Common myeloid progenitor, CD34-positive (primary cell): Measurements from ENCODE around the gene TCF12.

ENCODE experiments used
- CTCF ChIA-PET: fragments of 350-600 bp; sonication (Branson Sonifier 250); formaldehyde crosslinking; loops from one replicate; lab custom pipeline; 2021; ENCODE audit warnings: antibody characterized with exemption; lab: Charles Lee
- POLR2A ChIA-PET: fragments of 350-600 bp; sonication (Branson Sonifier 250); formaldehyde crosslinking; loops from one replicate; lab custom pipeline; 2021; ENCODE audit warnings: antibody characterized with exemption; lab: Charles Lee
- DNase-seq, 3 donors: peaks; one replicate each; pipeline versions ENCODE4 v3.0.0 to v3.0.0-alpha.2; 2013
- H3K27ac ChIP-seq, 2 experiments: 1 replicate in 1 of 2; 2 replicates in 1 of 2; pipeline ENCODE4 v1.7.0; 2013; ENCODE audit warnings: inconsistent platforms in 2 of 2, low read length in 2 of 2, mild to moderate bottlenecking in 2 of 2, low read depth in 1 of 2, moderate library complexity in 1 of 2; ENCODE audit not compliant: severe bottlenecking in 2 of 2, insufficient read depth in 1 of 2, poor library complexity in 1 of 2
- H3K27me3 ChIP-seq, 5 experiments: replicated peaks in 2 of 5; 1 replicate in 3 of 5; 2 replicates in 2 of 5; pipeline versions ENCODE4 v1.6.1 to v1.7.0; 2013; ENCODE audit warnings: low read length in 4 of 5, mild to moderate bottlenecking in 2 of 5, moderate library complexity in 2 of 5, inconsistent platforms in 1 of 5; ENCODE audit not compliant: insufficient read depth in 5 of 5, control insufficient read depth in 4 of 5
- H3K36me3 ChIP-seq, 4 experiments: 1 replicate in 2 of 4; 2 replicates in 2 of 4; pipeline versions ENCODE4 v1.6.1 to v1.7.0; 2013; ENCODE audit warnings: low read length in 3 of 4, control low read depth in 1 of 4, mild to moderate bottlenecking in 1 of 4; ENCODE audit not compliant: control insufficient read depth in 4 of 4, insufficient read depth in 4 of 4
- H3K4me1 ChIP-seq, 4 experiments: 1 replicate in 3 of 4; 2 replicates in 1 of 4; pipeline versions ENCODE4 v1.6.1 to v1.7.1; 2013; ENCODE audit warnings: low read length in 3 of 4, mild to moderate bottlenecking in 3 of 4, control low read depth in 1 of 4, inconsistent platforms in 1 of 4, moderate library complexity in 1 of 4; ENCODE audit not compliant: control insufficient read depth in 4 of 4, insufficient read depth in 4 of 4; ENCODE audit errors: control extremely low read depth in 1 of 4
- H3K4me3 ChIP-seq, 7 experiments: 1 replicate in 4 of 7; 2 replicates in 3 of 7; pipeline versions ENCODE4 v1.5.1 to v1.7.0; 2013; ENCODE audit warnings: mild to moderate bottlenecking in 7 of 7, low read length in 6 of 7, moderate library complexity in 6 of 7, inconsistent platforms in 2 of 7, low read depth in 2 of 7, control low read depth in 1 of 7; ENCODE audit not compliant: insufficient read depth in 4 of 7, control insufficient read depth in 1 of 7; ENCODE audit errors: extremely low read depth in 1 of 7
- H3K9me3 ChIP-seq, 5 experiments: 1 replicate in 4 of 5; 2 replicates in 1 of 5; pipeline versions ENCODE4 v1.6.1 to v1.7.1; 2013; ENCODE audit warnings: low read length in 4 of 5, mild to moderate bottlenecking in 2 of 5, inconsistent platforms in 1 of 5, low read depth in 1 of 5, moderate library complexity in 1 of 5; ENCODE audit not compliant: control insufficient read depth in 4 of 5, insufficient read depth in 2 of 5; ENCODE audit errors: control extremely low read depth in 1 of 5
- WGBS: methylation state at CpG from one replicate; pipeline ENCODE4 v1.1.5; 2013; ENCODE audit not compliant: insufficient coverage; 5-methylcytosine and 5-hydroxymethylcytosine counted together

Gene TCF12

GRCh38 chr15:57288926-57289580, 370.6 kb downstream of the TCF12 start:
- Histone ChIP-seq H3K27me3 (no peaks in the 10 kb centered on the region), H3K27ac (no peak overlapping the region), H3K36me3 (peaks cover 5 to 44% (median 30%) of the 10 kb centered on the region in 4 experiments), H3K4me3 (no peak overlapping the region), H3K4me1 (peaks cover under 1 to 17% (median 7%) of the 10 kb centered on the region in 4 experiments), H3K9me3 (peaks cover 0 to 13% (median 3%) of the 10 kb centered on the region in 5 experiments)
- CTCF ChIA-PET = interaction anchor here (1.2 to 2.5 kb wide), 2 partner anchors 8 to 18 kb away, joined by 3 to 7 read pairs; no protein-coding TSS in a partner anchor
- DNase-seq = no peak
- WGBS = 50% methylated on average over 2 of the region's 5 CpGs
- POLR2A ChIA-PET = no interaction called here

GRCh38 chr15:57290187-57290586, 371.7 kb downstream of the TCF12 start:
- Histone ChIP-seq H3K27ac (no peak overlapping the region), H3K36me3 (peaks cover 5 to 44% (median 30%) of the 10 kb centered on the region in 4 experiments), H3K4me1 (peaks cover 0 to 8% (median 0%) of the 10 kb centered on the region in 4 experiments), H3K4me3 (no peak overlapping the region), H3K9me3 (peaks cover 0 to 13% (median 3%) of the 10 kb centered on the region in 5 experiments), H3K27me3 (no peaks in the 10 kb centered on the region)
- no peak for DNase-seq
- ChIA-PET CTCF (interaction anchor here (0.6 to 1.4 kb wide), 2 partner anchors 16 to 27 kb away, joined by 3 to 5 read pairs; no protein-coding TSS in a partner anchor), POLR2A (interaction anchor here (0.7 kb wide), 1 partner anchor 885 kb away, joined by 3 read pairs; no protein-coding TSS in a partner anchor)
- 94% methylated on average over 2 of the region's 2 CpGs for WGBS

DNA sequence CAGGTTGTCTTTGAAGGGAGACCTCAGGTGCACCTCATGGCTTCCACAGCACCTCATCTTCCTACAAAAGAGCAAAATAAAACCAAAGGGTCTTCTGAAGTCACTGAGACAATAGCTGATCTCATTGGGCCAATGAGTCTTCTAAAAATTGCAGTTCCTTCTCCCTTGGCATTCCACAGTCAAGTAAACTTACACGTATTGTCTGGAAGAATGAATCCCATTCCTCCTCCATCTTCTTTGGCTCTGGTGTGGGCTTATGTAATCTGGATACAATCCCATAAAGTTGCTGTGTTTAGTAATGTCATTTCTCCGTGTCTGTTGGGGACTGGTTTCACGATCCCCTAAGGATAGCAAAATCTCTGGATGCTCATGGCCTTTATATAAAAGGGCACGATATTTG, 372.4 kb downstream of the TCF12 start:
- Histone ChIP-seq H3K36me3 (peaks cover 5 to 38% (median 26%) of the 10 kb centered on the region in 4 experiments), H3K4me3 (no peak overlapping the region), H3K27me3 (no peaks in the 10 kb centered on the region), H3K27ac (no peak overlapping the region), H3K4me1 (peaks cover 0 to 3% (median 0%) of the 10 kb centered on the region in 4 experiments), H3K9me3 (peaks cover 0 to 13% (median 3%) of the 10 kb centered on the region in 5 experiments)
- POLR2A ChIA-PET = no interaction called here
- WGBS = 90% methylated on average over 2 of the region's 4 CpGs
- CTCF ChIA-PET = interaction anchor here (1.0 to 1.4 kb wide), 2 partner anchors 16 to 27 kb away, joined by 3 to 5 read pairs; no protein-coding TSS in a partner anchor
- no peak for DNase-seq

- Histone ChIP-seq H3K36me3 (peaks cover 0 to 4% (median 2%) of the 10 kb centered on the region in 4 experiments), H3K4me3 (no peak overlapping the region), H3K4me1 (peaks cover 0 to 41% (median 10%) of the 10 kb centered on the region in 4 experiments), H3K27ac (no peak overlapping the region), H3K9me3 (peaks cover 0 to 2% (median 0%) of the 10 kb centered on the region in 5 experiments), H3K27me3 (no peaks in the 10 kb centered on the region)
- WGBS = 93% methylated on average over 8 of the region's 9 CpGs
- ChIA-PET CTCF (interaction anchor here (0.9 to 3.8 kb wide), 3 partner anchors 8 to 79 kb away, joined by 3 to 19 read pairs (median 3); no protein-coding TSS in a partner anchor), POLR2A (no interaction called here)
- DNase-seq = no peak
These were observed 378.2 kb downstream of the TCF12 start for GRCh38 chr15:57296473-57297162.

GRCh38 chr15:57297163-57297593, 378.7 kb downstream of the TCF12 start:
- no peak overlapping the region for H3K27ac ChIP-seq

GRCh38 chr15:57297630-57298029, 379.2 kb downstream of the TCF12 start:
- 91% methylated on average over 5 of the region's 6 CpGs for WGBS
- peaks cover 0 to 42% (median 10%) of the 10 kb centered on the region in 4 experiments for H3K4me1 ChIP-seq
- no peak for DNase-seq
- no peaks in the 10 kb centered on the region for H3K9me3 ChIP-seq
- CTCF ChIA-PET = interaction anchor here (0.9 to 3.8 kb wide), 3 partner anchors 9 to 80 kb away, joined by 3 to 19 read pairs (median 3); no protein-coding TSS in a partner anchor
- POLR2A ChIA-PET = no interaction called here
- H3K4me3 ChIP-seq = no peak overlapping the region
- H3K27me3 ChIP-seq = no peaks in the 10 kb centered on the region
- H3K27ac ChIP-seq = no peak overlapping the region
- H3K36me3 ChIP-seq = no peaks in the 10 kb centered on the region

More at GRCh38 chr15:57297163-57297593, 378.7 kb downstream of the TCF12 start:
- POLR2A ChIA-PET = no interaction called here
- H3K36me3 ChIP-seq = peaks cover 0 to under 1% (median 0%) of the 10 kb centered on the region in 4 experiments
- peaks cover 0 to 42% (median 10%) of the 10 kb centered on the region in 4 experiments for H3K4me1 ChIP-seq
- DNase-seq = no peak
- H3K27me3 ChIP-seq = no peaks in the 10 kb centered on the region
- H3K9me3 ChIP-seq = no peaks in the 10 kb centered on the region
- CTCF ChIA-PET = interaction anchor here (0.9 to 3.8 kb wide), 3 partner anchors 9 to 79 kb away, joined by 3 to 19 read pairs (median 3); no protein-coding TSS in a partner anchor
- 94% methylated on average over 3 of the region's 3 CpGs for WGBS
- H3K4me3 ChIP-seq = no peak overlapping the region
